Measurements from ENCODE around the gene CHST14. TPM values are rescaled to one million over a fixed set of nuclear protein-coding genes. Genes with fewer than 3 reads are reported as not detected.

Gene CHST14
- total RNA-seq, 1 donor: 14.9 TPM

- TF ChIP-seq, protein P1, sequence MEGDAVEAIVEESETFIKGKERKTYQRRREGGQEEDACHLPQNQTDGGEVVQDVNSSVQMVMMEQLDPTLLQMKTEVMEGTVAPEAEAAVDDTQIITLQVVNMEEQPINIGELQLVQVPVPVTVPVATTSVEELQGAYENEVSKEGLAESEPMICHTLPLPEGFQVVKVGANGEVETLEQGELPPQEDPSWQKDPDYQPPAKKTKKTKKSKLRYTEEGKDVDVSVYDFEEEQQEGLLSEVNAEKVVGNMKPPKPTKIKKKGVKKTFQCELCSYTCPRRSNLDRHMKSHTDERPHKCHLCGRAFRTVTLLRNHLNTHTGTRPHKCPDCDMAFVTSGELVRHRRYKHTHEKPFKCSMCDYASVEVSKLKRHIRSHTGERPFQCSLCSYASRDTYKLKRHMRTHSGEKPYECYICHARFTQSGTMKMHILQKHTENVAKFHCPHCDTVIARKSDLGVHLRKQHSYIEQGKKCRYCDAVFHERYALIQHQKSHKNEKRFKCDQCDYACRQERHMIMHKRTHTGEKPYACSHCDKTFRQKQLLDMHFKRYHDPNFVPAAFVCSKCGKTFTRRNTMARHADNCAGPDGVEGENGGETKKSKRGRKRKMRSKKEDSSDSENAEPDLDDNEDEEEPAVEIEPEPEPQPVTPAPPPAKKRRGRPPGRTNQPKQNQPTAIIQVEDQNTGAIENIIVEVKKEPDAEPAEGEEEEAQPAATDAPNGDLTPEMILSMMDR (IDR thresholded peaks at IDR 0.05; ENCODE audit: insufficient read depth, low read length): no peak
- H3K4me3 ChIP-seq (ENCODE audit: low read depth, low read length): no peak overlapping the region
- DNase-seq (ENCODE audit: low read depth): no peak
Measured at GRCh38 chr15:40477642-40478327, 7.0 kb downstream of the CHST14 start.

- TF ChIP-seq, protein P1 (IDR thresholded peaks at IDR 0.05; ENCODE audit: insufficient read depth, low read length): no peak
- DNase-seq (ENCODE audit: low read depth): no peak
- H3K4me3 ChIP-seq (ENCODE audit: low read depth, low read length): no peak overlapping the region
Measured at GRCh38 chr15:40479024-40479423, 8.2 kb downstream of the CHST14 start.

DNA sequence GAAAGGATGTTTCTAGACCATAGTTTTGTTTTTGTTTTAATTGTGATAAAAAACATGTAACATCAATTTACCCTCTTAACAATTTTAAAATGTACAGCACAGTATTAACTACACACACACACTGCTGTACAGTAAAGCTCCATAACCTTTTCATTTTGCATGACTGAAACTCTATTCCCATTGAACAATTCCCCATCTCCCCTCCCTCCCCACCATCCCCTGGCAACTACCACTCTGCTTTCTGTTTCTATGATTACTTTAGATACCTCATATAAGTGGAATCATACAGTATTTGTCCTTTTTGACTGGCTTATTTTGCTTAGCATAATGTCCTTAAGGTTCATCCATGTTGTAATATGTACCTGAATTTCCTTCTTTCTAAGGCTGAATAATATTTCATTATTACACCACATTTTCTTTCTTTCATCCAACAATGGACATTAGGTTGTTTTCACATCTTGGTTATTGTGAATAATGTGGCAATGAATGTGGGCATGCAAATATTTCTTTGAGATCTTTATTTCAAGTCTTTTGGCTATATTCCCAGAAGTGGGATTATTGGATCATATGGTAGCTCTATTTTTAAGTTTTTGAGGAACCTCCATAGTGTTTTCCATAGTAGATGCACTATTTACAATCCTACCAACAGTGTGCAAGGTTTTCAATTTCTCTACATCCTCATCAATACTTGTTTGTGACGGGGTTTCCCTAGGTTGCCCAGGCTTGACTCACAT lies 10.7 kb downstream of the CHST14 start:
- no peak overlapping the region for H3K4me3 ChIP-seq (ENCODE audit: low read depth, low read length)
- TF ChIP-seq, protein P1 (IDR thresholded peaks at IDR 0.05; ENCODE audit: insufficient read depth, low read length): no peak
- DNase-seq (ENCODE audit: low read depth): no peak

GRCh38 chr15:40483919-40484318 lies 13.1 kb downstream of the CHST14 start:
- no peak for DNase-seq (ENCODE audit: low read depth)
- H3K4me3 ChIP-seq (ENCODE audit: low read depth, low read length): no peak overlapping the region
- TF ChIP-seq, protein P1 (IDR thresholded peaks at IDR 0.05; ENCODE audit: insufficient read depth, low read length): no peak

DNA sequence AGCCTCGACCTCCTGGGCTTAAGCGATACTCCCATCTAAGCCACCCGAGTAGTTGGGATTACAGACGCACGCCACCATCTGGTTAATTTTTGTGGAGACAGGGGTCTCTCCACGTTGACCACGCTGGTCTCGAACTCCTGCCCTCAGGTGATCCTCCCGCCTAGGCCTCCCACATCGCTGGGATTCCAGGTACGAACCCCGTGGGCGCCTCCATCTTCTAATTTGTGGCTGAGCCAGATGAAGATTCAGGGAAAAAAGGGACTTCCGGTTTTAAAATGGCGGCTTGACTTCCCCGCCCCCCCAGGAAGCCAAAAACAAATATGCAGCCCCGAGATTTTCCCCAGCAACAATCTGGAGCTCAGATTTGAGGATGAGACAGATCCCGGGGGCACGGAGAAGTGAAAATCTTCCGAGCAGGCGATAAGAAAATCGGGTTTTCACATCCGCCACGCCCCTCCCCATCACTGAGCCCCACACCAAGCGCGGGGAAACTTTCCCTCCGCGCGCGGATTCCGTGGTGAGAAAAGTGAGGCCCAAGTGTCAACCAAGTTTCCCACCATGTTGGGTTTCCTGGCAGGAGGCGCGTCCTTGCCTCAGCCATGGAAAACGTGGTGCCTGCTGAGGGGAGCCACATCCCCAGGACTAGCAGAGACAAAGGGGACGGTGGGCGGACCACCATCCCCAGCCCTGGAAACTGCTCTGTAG lies 15.4 kb downstream of the CHST14 start:
- H3K4me3 ChIP-seq (ENCODE audit: low read depth, low read length): no peak overlapping the region
- TF ChIP-seq, protein P1 (IDR thresholded peaks at IDR 0.05; ENCODE audit: insufficient read depth, low read length): no peak
- DNase-seq (ENCODE audit: low read depth): no peak

- no peak for DNase-seq (ENCODE audit: low read depth)
- TF ChIP-seq, protein P1 (IDR thresholded peaks at IDR 0.05; ENCODE audit: insufficient read depth, low read length): no peak
- H3K4me3 ChIP-seq (ENCODE audit: low read depth, low read length): no peak overlapping the region
Measured at GRCh38 chr15:40487816-40488682, 17.3 kb downstream of the CHST14 start.

All from fibroblast of the aortic adventitia (primary cell).